GM12878 (cell line): ENCODE measurements around the gene CNTNAP2.

Experiments used
- CBFB ChIP-seq: IDR thresholded peaks from 2 replicates; pipeline ENCODE4 v1.6.1; 2016; ENCODE audit warnings: antibody characterized with exemption, low read depth
- CTCF ChIP-seq, 3 experiments: IDR thresholded peaks in 2 of 3; conservative IDR thresholded peaks in 1 of 3; 2 replicates each; pipeline ENCODE4 v1.5.1; 2011; ENCODE audit warnings: low read depth in 3 of 3, low read length in 3 of 3, mild to moderate bottlenecking in 3 of 3, control low read depth in 2 of 3, moderate library complexity in 2 of 3, inconsistent platforms in 1 of 3, mixed read lengths in 1 of 3; ENCODE audit not compliant: control insufficient read depth in 2 of 3, insufficient read depth in 1 of 3; ENCODE audit errors: extremely low read depth in 1 of 3
- EZH2 ChIP-seq: IDR thresholded peaks from 2 replicates; pipeline ENCODE4 v1.6.1; 2012; ENCODE audit warnings: low read depth, mild to moderate bottlenecking, control low read depth, inconsistent platforms, low read length, borderline replicate concordance; ENCODE audit not compliant: control insufficient read depth
- POLR2AphosphoS5 ChIP-seq: IDR thresholded peaks from 2 replicates; pipeline ENCODE4 v1.6.1; 2011; ENCODE audit warnings: mild to moderate bottlenecking, low read length, inconsistent platforms
- RAD21 ChIP-seq: IDR thresholded peaks from 2 replicates; pipeline ENCODE4 v1.6.1; 2011; ENCODE audit warnings: mild to moderate bottlenecking, low read depth, low read length, moderate library complexity; ENCODE audit not compliant: insufficient read depth
- SMC3 ChIP-seq: IDR thresholded peaks from 2 replicates; pipeline ENCODE4 v1.6.1; 2011; ENCODE audit warnings: low read length, improper control_type of control experiment, borderline replicate concordance
- TAF1 ChIP-seq: IDR thresholded peaks from 2 replicates; pipeline ENCODE4 v1.6.1; 2011; ENCODE audit warnings: mild to moderate bottlenecking, low read depth, low read length, borderline replicate concordance
- ZBTB40 ChIP-seq: fragments of 450-650 bp; IDR thresholded peaks from 2 replicates; pipeline ENCODE4 v1.6.1; 2016; ENCODE audit warnings: mild to moderate bottlenecking, moderate library complexity, borderline replicate concordance
- ZNF217 ChIP-seq: fragments of 450-650 bp; IDR thresholded peaks from 2 replicates; pipeline ENCODE4 v1.6.1; 2017; ENCODE audit warnings: antibody characterized with exemption, mild to moderate bottlenecking
- ZNF24 ChIP-seq: fragments of 450-650 bp; IDR thresholded peaks from 2 replicates; pipeline ENCODE4 v1.6.1; 2017; ENCODE audit warnings: antibody characterized with exemption, mild to moderate bottlenecking
- ZZZ3 ChIP-seq: IDR thresholded peaks from 2 replicates; pipeline ENCODE4 v1.6.1; 2011; ENCODE audit warnings: low read depth; ENCODE audit not compliant: control insufficient read depth, insufficient read length

DNA sequence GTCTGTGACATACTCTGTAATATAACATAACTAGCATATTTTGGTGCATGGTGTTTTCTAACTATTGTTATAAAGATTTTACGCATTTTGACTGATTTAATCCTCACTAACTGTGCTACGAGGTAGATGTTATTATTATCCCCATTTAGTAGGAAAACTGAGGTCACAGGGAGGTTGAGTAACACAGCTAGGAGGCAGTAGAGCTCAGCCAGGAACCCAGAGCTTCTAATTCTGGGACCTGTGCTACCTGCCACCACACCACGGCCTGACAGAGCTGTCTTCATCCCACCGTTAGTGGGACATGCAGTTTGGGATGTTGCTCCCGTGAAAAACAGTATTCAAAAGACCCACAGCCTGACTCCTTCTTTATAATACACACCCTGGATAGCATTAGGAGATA is 962.5 kb downstream of the CNTNAP2 start:
- TF ChIP-seq POLR2AphosphoS5 (no peak), RAD21 (no peak), CTCF (IDR thresholded peaks at IDR 0.05 in 2 of 3, conservative IDR thresholded peaks at IDR 0.05 in 1 of 3; ENCODE audit: control insufficient read depth in 2 of 3, extremely low read depth in 1 of 3, insufficient read depth in 1 of 3, low read depth in 3 of 3, low read length in 3 of 3) (no peak), SMC3 (no peak), EZH2 (no peak), ZNF24 (no peak), CBFB (no peak), ZZZ3 (no peak), ZNF217 (no peak), TAF1 (no peak), ZBTB40 (no peak)
